ENCODE data around the gene RBBP8. TPM values are rescaled to one million over a fixed set of nuclear protein-coding genes. Genes with fewer than 3 reads are reported as not detected.
A peak's percentile ranks its signal among the peaks of the same experiment; 100 is the strongest.

Gene RBBP8
- total RNA-seq, 5 donors from 2014 or later (not counting 1 experiment from before 2014, with no cell fraction given): 2.9 to 5.8 (median 4.1) TPM

GRCh38 chr18:22924589-22924988 is 8.5 kb upstream of the RBBP8 start:
- H3K36me3 ChIP-seq (ENCODE audit: control insufficient read depth in 2 of 2, extremely low read depth in 1 of 2, insufficient read depth in 1 of 2, low read length in 1 of 2): no peaks in the 10 kb centered on the region
- H3K27me3 ChIP-seq (replicated peaks in 1 of 2; ENCODE audit: control insufficient read depth in 2 of 2, extremely low read depth in 1 of 2, insufficient read depth in 2 of 2, low read length in 1 of 2): peaks cover 0 to 5% of the 10 kb centered on the region in 2 experiments
- DNase-seq: no peak
- Mint-ChIP-seq H3K9me3 (no peaks in the 10 kb centered on the region), H3K27me3 (peaks cover 0 to 4% of the 10 kb centered on the region in 2 donors), H3K27ac (no peak overlapping the region), H3K36me3 (no peaks in the 10 kb centered on the region), H3K4me1 (no peaks in the 10 kb centered on the region), H3K4me3 (no peak overlapping the region)
- ChIA-PET POLR2A (interaction anchor here (0.5 to 0.7 kb wide), 2 partner anchors 88 to 194 kb away, joined by 4 to 5 read pairs; no protein-coding TSS in a partner anchor), CTCF (interaction anchor here (0.6 to 1.1 kb wide), 4 partner anchors 33 to 751 kb away, joined by 3 read pairs; no protein-coding TSS in a partner anchor)
- WGBS (ENCODE audit: insufficient coverage): no CpG with 5 or more reads among the region's 2 CpGs
- no peaks in the 10 kb centered on the region for H3K4me1 ChIP-seq (ENCODE audit: control insufficient read depth in 1 of 2, extremely low read depth in 1 of 2, insufficient read depth in 2 of 2, low read length in 2 of 2)
- no peak for ATAC-seq (replicated peaks in 1 of 4)
- H3K4me3 ChIP-seq (ENCODE audit: control insufficient read depth in 1 of 2, extremely low read depth in 1 of 2, low read length in 1 of 2): no peak overlapping the region
- no peaks in the 10 kb centered on the region for H3K9me3 ChIP-seq
- no peak overlapping the region for H3K27ac ChIP-seq (ENCODE audit: low read length)

- ATAC-seq (replicated peaks in 1 of 4): no peak
- peaks cover 0 to 5% of the 10 kb centered on the region in 2 experiments for H3K27me3 ChIP-seq (replicated peaks in 1 of 2; ENCODE audit: control insufficient read depth in 2 of 2, extremely low read depth in 1 of 2, insufficient read depth in 2 of 2, low read length in 1 of 2)
- H3K4me1 ChIP-seq (ENCODE audit: control insufficient read depth in 1 of 2, extremely low read depth in 1 of 2, insufficient read depth in 2 of 2, low read length in 2 of 2): no peaks in the 10 kb centered on the region
- no peak overlapping the region for H3K4me3 ChIP-seq (ENCODE audit: control insufficient read depth in 1 of 2, extremely low read depth in 1 of 2, low read length in 1 of 2)
- H3K36me3 ChIP-seq (ENCODE audit: control insufficient read depth in 2 of 2, extremely low read depth in 1 of 2, insufficient read depth in 1 of 2, low read length in 1 of 2): no peaks in the 10 kb centered on the region
- no peaks in the 10 kb centered on the region for H3K9me3 ChIP-seq
- no CpG with 5 or more reads among the region's 4 CpGs for WGBS (ENCODE audit: insufficient coverage)
- no peaks in the 10 kb centered on the region for H3K4me1 Mint-ChIP-seq
- no peak overlapping the region for H3K4me3 Mint-ChIP-seq
- no peak overlapping the region for H3K27ac ChIP-seq (ENCODE audit: low read length)
- no peaks in the 10 kb centered on the region for H3K27me3 Mint-ChIP-seq
- DNase-seq: no peak
- H3K36me3 Mint-ChIP-seq: no peaks in the 10 kb centered on the region
- ChIA-PET CTCF (interaction anchor here in 1 of 2 donors (0.6 kb wide), 1 partner anchor 11 kb away, joined by 3 read pairs; no protein-coding TSS in a partner anchor), POLR2A (interaction anchor here in 1 of 2 donors (0.6 to 0.7 kb wide), 2 partner anchors 27 to 57 kb away, joined by 3 to 5 read pairs; no protein-coding TSS in a partner anchor)
- H3K27ac Mint-ChIP-seq: no peak overlapping the region
- no peaks in the 10 kb centered on the region for H3K9me3 Mint-ChIP-seq
These were observed 6.7 kb upstream of the RBBP8 start for GRCh38 chr18:22926454-22926853.

DNA sequence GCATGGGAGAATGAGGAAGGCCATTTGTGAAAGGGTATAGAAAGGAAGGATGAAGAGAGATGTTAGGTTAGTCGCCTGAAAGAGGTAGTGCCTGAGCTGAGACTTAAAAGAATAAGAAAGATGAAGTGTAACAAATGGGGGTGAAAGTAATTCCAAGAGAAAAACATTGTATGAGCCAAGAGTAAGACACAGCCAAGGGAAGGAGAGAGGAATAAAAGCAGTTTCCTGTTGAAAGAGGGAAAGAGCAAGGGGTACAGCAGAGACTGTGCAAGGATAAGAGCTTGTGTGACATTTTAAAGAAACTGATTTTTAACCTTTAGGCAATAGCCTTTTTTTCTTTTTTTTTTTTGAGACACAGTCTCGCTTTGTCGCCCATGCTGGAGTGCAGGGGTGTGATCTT is 4.8 kb upstream of the RBBP8 start:
- POLR2A ChIA-PET: no interaction called here

DNA sequence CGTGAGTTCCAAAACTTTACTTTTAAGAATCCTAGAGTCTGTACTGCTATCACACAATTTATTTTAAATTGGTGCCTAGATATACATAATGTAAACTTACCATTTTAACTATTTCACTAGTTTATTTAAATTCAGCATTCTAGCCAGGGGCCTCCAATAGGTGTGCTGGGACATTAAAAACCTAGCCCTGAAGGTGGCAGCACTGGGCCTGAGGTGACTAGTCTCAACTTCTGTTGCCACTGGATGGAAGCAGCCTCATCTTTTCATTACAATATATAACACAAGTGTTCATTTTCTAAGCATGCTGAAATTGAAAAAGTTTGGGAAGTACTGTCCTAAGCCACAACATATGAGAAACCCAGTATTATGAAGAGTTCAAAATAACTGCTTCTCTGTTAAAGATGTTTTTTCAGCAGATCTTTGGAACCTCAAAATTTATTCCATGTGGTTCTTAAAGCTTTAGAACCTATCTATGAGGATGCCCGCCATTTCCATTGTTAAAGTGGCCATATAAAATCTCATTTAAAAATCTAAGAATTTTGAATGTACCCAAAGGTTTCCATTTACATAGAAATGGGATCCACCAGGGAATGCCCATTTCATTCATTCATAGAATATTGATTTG is 2.9 kb upstream of the RBBP8 start:
- Histone ChIP-seq H3K4me1 (ENCODE audit: control insufficient read depth in 1 of 2, extremely low read depth in 1 of 2, insufficient read depth in 2 of 2, low read length in 2 of 2) (peaks cover 3 to 4% of the 10 kb centered on the region in 2 experiments), H3K4me3 (ENCODE audit: control insufficient read depth in 1 of 2, extremely low read depth in 1 of 2, low read length in 1 of 2) (no peak overlapping the region), H3K27me3 (replicated peaks in 1 of 2; ENCODE audit: control insufficient read depth in 2 of 2, extremely low read depth in 1 of 2, insufficient read depth in 2 of 2, low read length in 1 of 2) (no peaks in the 10 kb centered on the region), H3K36me3 (ENCODE audit: control insufficient read depth in 2 of 2, extremely low read depth in 1 of 2, insufficient read depth in 1 of 2, low read length in 1 of 2) (no peaks in the 10 kb centered on the region), H3K9me3 (no peaks in the 10 kb centered on the region), H3K27ac (ENCODE audit: low read length) (no peak overlapping the region)
- Mint-ChIP-seq H3K4me1 (peaks cover 12 to 14% (median 13%) of the 10 kb centered on the region in 3 donors), H3K9me3 (no peaks in the 10 kb centered on the region), H3K4me3 (no peak overlapping the region), H3K27me3 (no peaks in the 10 kb centered on the region), H3K27ac (no peak overlapping the region), H3K36me3 (no peaks in the 10 kb centered on the region)
- ATAC-seq (replicated peaks in 1 of 4): peak; percentile 35 to 48 (median 44)
- peak; percentile 27 to 86 (median 72) for DNase-seq
- POLR2A ChIA-PET: no interaction called here
- CTCF ChIA-PET: interaction anchor here (0.6 to 6.4 kb wide), 7 partner anchors 11 to 597 kb away, joined by 3 to 54 read pairs (median 4); no protein-coding TSS in a partner anchor
- no CpG with 5 or more reads among the region's 2 CpGs for WGBS (ENCODE audit: insufficient coverage)

More for the DNA sequence above, 4.8 kb upstream of the RBBP8 start:
- Histone ChIP-seq H3K9me3 (no peaks in the 10 kb centered on the region), H3K36me3 (ENCODE audit: control insufficient read depth in 2 of 2, extremely low read depth in 1 of 2, insufficient read depth in 1 of 2, low read length in 1 of 2) (no peaks in the 10 kb centered on the region), H3K27ac (ENCODE audit: low read length) (no peak overlapping the region), H3K4me3 (ENCODE audit: control insufficient read depth in 1 of 2, extremely low read depth in 1 of 2, low read length in 1 of 2) (no peak overlapping the region), H3K27me3 (replicated peaks in 1 of 2; ENCODE audit: control insufficient read depth in 2 of 2, extremely low read depth in 1 of 2, insufficient read depth in 2 of 2, low read length in 1 of 2) (peaks cover 0 to 5% of the 10 kb centered on the region in 2 experiments), H3K4me1 (ENCODE audit: control insufficient read depth in 1 of 2, extremely low read depth in 1 of 2, insufficient read depth in 2 of 2, low read length in 2 of 2) (peaks cover 0 to 3% of the 10 kb centered on the region in 2 experiments)
- WGBS (ENCODE audit: insufficient coverage): 88% methylated on average over 1 of the region's 3 CpGs
- DNase-seq (no peak), ATAC-seq (replicated peaks in 1 of 4) (no peak)
- Mint-ChIP-seq H3K27ac (no peak overlapping the region), H3K36me3 (no peaks in the 10 kb centered on the region), H3K9me3 (no peaks in the 10 kb centered on the region), H3K27me3 (no peaks in the 10 kb centered on the region), H3K4me3 (no peak overlapping the region), H3K4me1 (peaks cover 4 to 7% (median 5%) of the 10 kb centered on the region in 3 donors)
- CTCF ChIA-PET: interaction anchor here in 1 of 2 donors (0.6 to 6.4 kb wide), 4 partner anchors 55 to 484 kb away, joined by 3 to 54 read pairs (median 4); no protein-coding TSS in a partner anchor

- Mint-ChIP-seq H3K9me3 (no peaks in the 10 kb centered on the region), H3K27me3 (no peaks in the 10 kb centered on the region), H3K36me3 (no peaks in the 10 kb centered on the region), H3K4me1 (peaks cover 12 to 14% (median 13%) of the 10 kb centered on the region in 3 donors), H3K27ac (peak overlapping the region; percentile 17 to 68), H3K4me3 (peak overlapping the region; percentile 83 to 91 (median 90))
- Histone ChIP-seq H3K27me3 (replicated peaks in 1 of 2; ENCODE audit: control insufficient read depth in 2 of 2, extremely low read depth in 1 of 2, insufficient read depth in 2 of 2, low read length in 1 of 2) (no peaks in the 10 kb centered on the region), H3K9me3 (no peaks in the 10 kb centered on the region), H3K4me1 (ENCODE audit: control insufficient read depth in 1 of 2, extremely low read depth in 1 of 2, insufficient read depth in 2 of 2, low read length in 2 of 2) (peaks cover 3 to 4% of the 10 kb centered on the region in 2 experiments), H3K36me3 (ENCODE audit: control insufficient read depth in 2 of 2, extremely low read depth in 1 of 2, insufficient read depth in 1 of 2, low read length in 1 of 2) (no peaks in the 10 kb centered on the region), H3K27ac (ENCODE audit: low read length) (peak overlapping the region; percentile 96), H3K4me3 (ENCODE audit: control insufficient read depth in 1 of 2, extremely low read depth in 1 of 2, low read length in 1 of 2) (peak overlapping the region; percentile 92 to 97)
- POLR2A ChIA-PET: interaction anchor here (0.5 to 0.9 kb wide), 3 partner anchors 14 to 587 kb away, joined by 3 to 5 read pairs (median 4); no protein-coding TSS in a partner anchor
- DNase-seq (no peak), ATAC-seq (replicated peaks in 1 of 4) (peak in 2 of 4 experiments; percentile 1 to 6)
- CTCF ChIA-PET: interaction anchor here (0.8 to 6.4 kb wide), 6 partner anchors 25 to 479 kb away, joined by 3 to 54 read pairs (median 3); no protein-coding TSS in a partner anchor
- WGBS (ENCODE audit: insufficient coverage): 4% methylated on average over 17 of the region's 17 CpGs
These were observed 283 bp upstream of the RBBP8 start for GRCh38 chr18:22932885-22933205.

- Mint-ChIP-seq H3K27ac (peak overlapping the region; percentile 12 to 88), H3K36me3 (no peaks in the 10 kb centered on the region), H3K4me3 (peak overlapping the region; percentile 83 to 91 (median 90)), H3K9me3 (no peaks in the 10 kb centered on the region), H3K4me1 (peaks cover 12 to 14% (median 13%) of the 10 kb centered on the region in 3 donors), H3K27me3 (no peaks in the 10 kb centered on the region)
- H3K27me3 ChIP-seq (replicated peaks in 1 of 2; ENCODE audit: control insufficient read depth in 2 of 2, extremely low read depth in 1 of 2, insufficient read depth in 2 of 2, low read length in 1 of 2): no peaks in the 10 kb centered on the region
- ChIA-PET POLR2A (no interaction called here), CTCF (interaction anchor here in 1 of 2 donors (6.4 kb wide), 1 partner anchor 49 kb away, joined by 54 read pairs; no protein-coding TSS in a partner anchor)
- H3K4me3 ChIP-seq (ENCODE audit: control insufficient read depth in 1 of 2, extremely low read depth in 1 of 2, low read length in 1 of 2): peak overlapping the region; percentile 92 to 97
- H3K36me3 ChIP-seq (ENCODE audit: control insufficient read depth in 2 of 2, extremely low read depth in 1 of 2, insufficient read depth in 1 of 2, low read length in 1 of 2): no peaks in the 10 kb centered on the region
- peaks cover 3 to 4% of the 10 kb centered on the region in 2 experiments for H3K4me1 ChIP-seq (ENCODE audit: control insufficient read depth in 1 of 2, extremely low read depth in 1 of 2, insufficient read depth in 2 of 2, low read length in 2 of 2)
- DNase-seq (no peak), ATAC-seq (replicated peaks in 1 of 4) (peak; percentile 46 to 50 (median 48))
- WGBS (ENCODE audit: insufficient coverage): 0% methylated on average over 7 of the region's 16 CpGs
- H3K27ac ChIP-seq (ENCODE audit: low read length): peak overlapping the region; percentile 96
- no peaks in the 10 kb centered on the region for H3K9me3 ChIP-seq
These were observed 867 bp downstream of the RBBP8 start for GRCh38 chr18:22933966-22934423.
